SK-N-SH treated with all-trans-retinoic acid at 6 μM for 48 hours (cell line): ENCODE results near the gene CDK12.
A peak's percentile ranks its signal among the peaks of the same experiment; 100 is the strongest.

Experiments
- ATAC-seq: fragments of 200-7000 bp; cut with Tn5 transposase; 3 replicates; pipeline ENCODE4 v1.9.1; 2020; ENCODE audit warnings: mild to moderate bottlenecking, moderate library complexity
- ARNTL ChIP-seq: fragments of 450-650 bp; formaldehyde crosslinking; IDR thresholded peaks from 2 replicates; pipeline ENCODE4 v1.5.0; 2020; ENCODE audit warnings: low read depth, mild to moderate bottlenecking, moderate library complexity, borderline replicate concordance
- BACH2 ChIP-seq: fragments of 250-450 bp; sonication (Bioruptor Pico); IDR thresholded peaks from 2 replicates; pipeline ENCODE4 v1.9.0; 2021; ENCODE audit warnings: mild to moderate bottlenecking, borderline replicate concordance
- CREB5 ChIP-seq: fragments of 250-450 bp; sonication (Bioruptor Pico); IDR thresholded peaks from 2 replicates; pipeline ENCODE4 v1.5.1; 2020; ENCODE audit warnings: low read depth, mild to moderate bottlenecking, moderate library complexity
- CSDC2 ChIP-seq: fragments of 250-450 bp; sonication (Bioruptor Pico); IDR thresholded peaks from 2 replicates; pipeline ENCODE4 v1.5.0; 2020; ENCODE audit warnings: mild to moderate bottlenecking, moderate library complexity
- ESRRG ChIP-seq: fragments of 250-450 bp; sonication (Bioruptor Pico); IDR thresholded peaks from 2 replicates; pipeline ENCODE4 v1.6.1; 2021; ENCODE audit warnings: mild to moderate bottlenecking
- GLIS3 ChIP-seq: fragments of 250-450 bp; sonication (Bioruptor Pico); IDR thresholded peaks from 2 replicates; pipeline ENCODE4 v1.5.0; 2020; ENCODE audit warnings: mild to moderate bottlenecking, moderate library complexity
- ISL1 ChIP-seq: fragments of 250-450 bp; sonication (Bioruptor Pico); IDR thresholded peaks from 2 replicates; pipeline ENCODE4 v2.1.2; 2022; ENCODE audit warnings: mild to moderate bottlenecking, moderate library complexity
- OSR1 ChIP-seq: fragments of 250-450 bp; sonication (Bioruptor Pico); IDR thresholded peaks from 2 replicates; pipeline ENCODE4 v1.8.0; 2022; ENCODE audit warnings: moderate library complexity, mild to moderate bottlenecking, inconsistent platforms
- PATZ1 ChIP-seq: fragments of 250-450 bp; sonication (Bioruptor Pico); IDR thresholded peaks from 2 replicates; pipeline ENCODE4 v1.8.0; 2020; ENCODE audit warnings: mild to moderate bottlenecking, moderate library complexity, borderline replicate concordance
- POU6F1 ChIP-seq: fragments of 250-450 bp; sonication (Bioruptor Pico); IDR thresholded peaks from 2 replicates; pipeline ENCODE4 v1.8.0; 2021; ENCODE audit warnings: low read depth, mild to moderate bottlenecking, moderate library complexity, borderline replicate concordance
- PPARA ChIP-seq: fragments of 250-450 bp; sonication (Bioruptor Pico); IDR thresholded peaks from 2 replicates; pipeline ENCODE4 v1.5.0; 2020; ENCODE audit warnings: mild to moderate bottlenecking, borderline replicate concordance
- RARB ChIP-seq: fragments of 250-450 bp; sonication (Bioruptor Pico); IDR thresholded peaks from 2 replicates; pipeline ENCODE4 v1.8.0; 2021; ENCODE audit warnings: mild to moderate bottlenecking, moderate library complexity
- TCF4 ChIP-seq: fragments of 250-450 bp; sonication (Bioruptor Pico); IDR thresholded peaks from 2 replicates; pipeline ENCODE4 v1.8.0; 2021; ENCODE audit warnings: mild to moderate bottlenecking, moderate library complexity, borderline replicate concordance
- TOX ChIP-seq: fragments of 250-450 bp; sonication (Bioruptor Pico); IDR thresholded peaks from 2 replicates; pipeline ENCODE4 v1.8.0; 2021; ENCODE audit warnings: mild to moderate bottlenecking, moderate library complexity, borderline replicate concordance
- ZC3H10 ChIP-seq: fragments of 250-450 bp; sonication (Bioruptor Pico); IDR thresholded peaks from 2 replicates; pipeline ENCODE4 v1.5.1; 2021; ENCODE audit warnings: mild to moderate bottlenecking, moderate library complexity
- ZFP3 ChIP-seq: fragments of 250-450 bp; sonication (Bioruptor Pico); IDR thresholded peaks from 2 replicates; pipeline ENCODE4 v1.5.0; 2020; ENCODE audit warnings: mild to moderate bottlenecking, moderate library complexity
- ZFP30 ChIP-seq: fragments of 450-650 bp; formaldehyde crosslinking; IDR thresholded peaks from 2 replicates; pipeline ENCODE4 v1.5.0; 2022; ENCODE audit warnings: mild to moderate bottlenecking, moderate library complexity
- ZNF565 ChIP-seq: fragments of 450-650 bp; formaldehyde crosslinking; conservative IDR thresholded peaks from 2 replicates; pipeline ENCODE4 v1.5.0; 2020; ENCODE audit warnings: low read depth, mild to moderate bottlenecking, moderate library complexity
- ZNF70 ChIP-seq: fragments of 450-650 bp; formaldehyde crosslinking; IDR thresholded peaks from 2 replicates; pipeline ENCODE4 v1.5.0; 2020; ENCODE audit warnings: mild to moderate bottlenecking, moderate library complexity
- ZNF8 ChIP-seq: fragments of 450-650 bp; formaldehyde crosslinking; IDR thresholded peaks from 2 replicates; pipeline ENCODE4 v1.5.0; 2020; ENCODE audit warnings: mild to moderate bottlenecking, moderate library complexity

The CDK12 gene

GRCh38 chr17:39513915-39514314, 52.6 kb downstream of the CDK12 start:
- ATAC-seq, result no peak
- TF ChIP-seq TCF4 (CRISPR knock-in tag) (no peak), ESRRG (CRISPR knock-in tag) (no peak), ZNF70 (CRISPR knock-in tag) (no peak), BACH2 (CRISPR knock-in tag) (no peak), CREB5 (CRISPR knock-in tag) (no peak)

GRCh38 chr17:39517224-39517623, 55.9 kb downstream of the CDK12 start:
- ATAC-seq, result no peak
- TF ChIP-seq CSDC2 (CRISPR knock-in tag), result no peak
- no peak for TF ChIP-seq OSR1
- no peak for TF ChIP-seq ZNF8 (CRISPR knock-in tag)
- TF ChIP-seq RARB, result no peak
- TF ChIP-seq PATZ1 (CRISPR knock-in tag), result no peak
- no peak for TF ChIP-seq POU6F1
- TF ChIP-seq GLIS3 (CRISPR knock-in tag), result no peak
- TF ChIP-seq PPARA, result no peak
- no peak for TF ChIP-seq ZFP30 (CRISPR knock-in tag)
- no peak for TF ChIP-seq TCF4 (CRISPR knock-in tag)
- no peak for TF ChIP-seq BACH2 (CRISPR knock-in tag)
- no peak for TF ChIP-seq TOX (CRISPR knock-in tag)
- TF ChIP-seq, all 23 proteins: peak for 0

GRCh38 chr17:39525801-39526506, 64.7 kb downstream of the CDK12 start:
- no peak for TF ChIP-seq ZFP30 (CRISPR knock-in tag)
- no peak for TF ChIP-seq OSR1
- no peak for TF ChIP-seq ARNTL (CRISPR knock-in tag)
- TF ChIP-seq CREB5 (CRISPR knock-in tag), result no peak
- TF ChIP-seq GLIS3 (CRISPR knock-in tag), result no peak
- TF ChIP-seq ESRRG (CRISPR knock-in tag), result no peak
- no peak for TF ChIP-seq POU6F1
- TF ChIP-seq ZFP3, result no peak
- no peak for TF ChIP-seq BACH2 (CRISPR knock-in tag)
- no peak for TF ChIP-seq ISL1 (CRISPR knock-in tag)
- no peak for TF ChIP-seq ZC3H10
- no peak for ATAC-seq

- ATAC-seq, result peak; percentile 35; the same call in 1 of the 3 replicates
- TF ChIP-seq RARB, result no peak
- TF ChIP-seq TOX (CRISPR knock-in tag), result no peak
- TF ChIP-seq PPARA, result no peak
- TF ChIP-seq POU6F1, result no peak
- TF ChIP-seq PATZ1 (CRISPR knock-in tag), result no peak
- no peak for TF ChIP-seq CREB5 (CRISPR knock-in tag)
- TF ChIP-seq GLIS3 (CRISPR knock-in tag), result no peak
- TF ChIP-seq TCF4 (CRISPR knock-in tag), result no peak
- TF ChIP-seq ZNF565, result no peak
- no peak for TF ChIP-seq BACH2 (CRISPR knock-in tag)
- no peak for TF ChIP-seq ESRRG (CRISPR knock-in tag)
- no peak for TF ChIP-seq ZNF70 (CRISPR knock-in tag)
- TF ChIP-seq CSDC2 (CRISPR knock-in tag), result no peak
These were observed 66.0 kb downstream of the CDK12 start for GRCh38 chr17:39527220-39527813.
